Bronchial epithelial cell (primary cell): ENCODE measurements around the gene FAM151B. TPM values are rescaled to one million over a fixed set of nuclear protein-coding genes. Genes with fewer than 3 reads are reported as not detected.

Source experiments
- DNase-seq: peaks from one replicate; pipeline ENCODE4 v3.0.0-alpha.2; 2010; ENCODE audit warnings: low read depth
- FAIRE-seq: peaks from 2 replicates; lab custom pipeline; 2011; peaks lifted over from hg19 to GRCh38; lab: Jason Lieb, UNC
- H3K27me3 ChIP-seq: 2 replicates; pipeline ENCODE4 v1.5.1; 2011; ENCODE audit warnings: low read length; ENCODE audit not compliant: control insufficient read depth, insufficient read depth
- H3K36me3 ChIP-seq: 2 replicates; pipeline ENCODE4 v1.5.1; 2011; ENCODE audit warnings: low read length; ENCODE audit not compliant: control insufficient read depth, insufficient read depth
- H3K4me3 ChIP-seq: 2 replicates; pipeline ENCODE4 v1.5.1; 2011; ENCODE audit warnings: mild to moderate bottlenecking, low read depth, low read length, control low read depth
- CTCF ChIP-seq: IDR thresholded peaks from 2 replicates; pipeline ENCODE4 v1.5.1; 2011; ENCODE audit warnings: mild to moderate bottlenecking, moderate library complexity, low read length, control low read depth, inconsistent platforms; ENCODE audit not compliant: insufficient read depth, severe bottlenecking
- total RNA-seq: library from RNA; depleted of rRNA; stranded (reverse); fragments of >200 nt; gene quantifications from 2 replicates; pipeline ENCODE4 v1.2.1, GENCODE V29; 2014

The FAM151B gene
- total RNA-seq, 1 donor from 2014 or later, result 0.79 TPM

DNA sequence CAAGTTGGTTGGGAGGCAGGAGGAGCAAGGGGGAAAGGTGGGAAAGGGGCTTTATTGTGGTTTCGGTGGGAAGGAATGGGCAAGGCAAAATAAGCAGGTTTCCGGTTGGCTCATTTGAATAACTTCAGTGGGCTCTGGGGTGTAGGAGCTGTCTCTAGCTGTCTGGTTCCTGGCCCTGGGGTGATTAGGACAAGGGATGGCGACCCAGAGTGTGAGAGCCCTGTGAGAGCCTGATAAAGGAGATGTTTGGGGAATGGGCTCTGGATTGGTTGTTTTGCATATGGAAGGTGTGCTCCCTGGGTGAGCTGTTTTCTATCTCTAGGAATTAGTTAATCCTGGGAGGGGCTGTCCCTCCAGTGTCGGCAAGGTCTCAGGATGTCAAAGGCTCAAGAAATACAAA lies 66.7 kb downstream of the FAM151B start:
- DNase-seq (no peak), FAIRE-seq (no peak)
- Histone ChIP-seq H3K27me3 (peaks cover 7% of the 10 kb centered on the region), H3K4me3 (no peak overlapping the region), H3K36me3 (no peaks in the 10 kb centered on the region)
- no peak for TF ChIP-seq CTCF

- FAIRE-seq (no peak), DNase-seq (no peak)
- Histone ChIP-seq H3K4me3 (no peak overlapping the region), H3K36me3 (no peaks in the 10 kb centered on the region), H3K27me3 (peaks cover 8% of the 10 kb centered on the region)
- no peak for TF ChIP-seq CTCF
These were observed 67.2 kb downstream of the FAM151B start for GRCh38 chr5:80555099-80555498.

GRCh38 chr5:80559244-80559643 lies 71.3 kb downstream of the FAM151B start:
- no peaks in the 10 kb centered on the region for H3K36me3 ChIP-seq
- peaks cover 12% of the 10 kb centered on the region for H3K27me3 ChIP-seq
- FAIRE-seq (no peak), DNase-seq (no peak)
- H3K4me3 ChIP-seq, result no peak overlapping the region
- no peak for TF ChIP-seq CTCF

- FAIRE-seq, result no peak
- no peak for TF ChIP-seq CTCF
- Histone ChIP-seq H3K36me3 (no peaks in the 10 kb centered on the region), H3K4me3 (no peak overlapping the region), H3K27me3 (peaks cover 20% of the 10 kb centered on the region)
- peak; percentile 24 for DNase-seq
These were observed 77.4 kb downstream of the FAM151B start for GRCh38 chr5:80565330-80565729.

- no peak overlapping the region for H3K4me3 ChIP-seq
- DNase-seq (peak; percentile 40), FAIRE-seq (no peak)
- TF ChIP-seq CTCF, result no peak
- H3K36me3 ChIP-seq, result no peaks in the 10 kb centered on the region
- peaks cover 20% of the 10 kb centered on the region for H3K27me3 ChIP-seq
These were observed 78.9 kb downstream of the FAM151B start for GRCh38 chr5:80566711-80567259.

DNA sequence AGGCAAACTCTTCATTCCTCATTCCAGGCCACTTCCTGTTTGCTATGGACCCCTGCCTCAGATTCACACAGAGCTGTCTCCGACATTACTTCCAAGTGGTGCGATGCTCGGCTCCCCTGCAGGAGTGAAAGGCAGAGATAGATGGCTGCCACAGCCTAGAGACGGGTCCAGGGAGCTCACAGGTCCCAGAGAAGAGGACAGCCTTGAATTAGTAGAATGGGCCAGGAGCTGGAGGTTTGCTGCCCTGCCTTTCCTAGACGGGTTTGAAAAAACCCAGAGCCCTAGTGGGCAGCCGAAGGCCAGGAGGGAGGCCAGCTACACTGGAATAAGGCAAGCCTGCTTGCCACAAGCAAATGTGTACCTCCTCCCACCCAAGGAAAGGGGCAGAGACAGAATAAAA lies 80.4 kb downstream of the FAM151B start:
- FAIRE-seq, result no peak

More for the DNA sequence above, 80.4 kb downstream of the FAM151B start:
- DNase-seq, result no peak
- H3K36me3 ChIP-seq, result no peaks in the 10 kb centered on the region
- H3K4me3 ChIP-seq, result no peak overlapping the region
- peaks cover 18% of the 10 kb centered on the region for H3K27me3 ChIP-seq
- no peak for TF ChIP-seq CTCF
